Endothelial cell of umbilical vein (primary cell): ENCODE data around the gene PRDM10. TPM values are rescaled to one million over a fixed set of nuclear protein-coding genes. Genes with fewer than 3 reads are reported as not detected.

ENCODE experiments used
- BruUV-seq: library from RNA; stranded (reverse); fragments of 400-500 nt; replicated peaks from 2 replicates; lab custom pipeline; 2021; lab: Mats Ljungman, UMichigan
- CTCF ChIA-PET: fragments of 300-600, 350-600 bp; sonication (Branson Sonifier 250); formaldehyde crosslinking; loops from one replicate; lab custom pipeline; 2021; ENCODE audit warnings: antibody characterized with exemption, inconsistent platforms; lab: Charles Lee
- POLR2A ChIA-PET: fragments of 300-600, 350-600 bp; sonication (Branson Sonifier 250); formaldehyde crosslinking; loops from one replicate; lab custom pipeline; 2021; ENCODE audit warnings: antibody characterized with exemption, inconsistent platforms; lab: Charles Lee
- DNase-seq: peaks from one replicate; pipeline ENCODE4 v3.0.0-alpha.2; 2011; ENCODE audit warnings: low read depth, low spot score
- FAIRE-seq: peaks from 2 replicates; lab custom pipeline; 2011; peaks lifted over from hg19 to GRCh38; lab: Jason Lieb, UNC
- H2AFZ ChIP-seq: 2 replicates; pipeline ENCODE4 v1.6.0; 2012; ENCODE audit warnings: low read depth, low read length, control low read depth, inconsistent platforms
- H3K27ac ChIP-seq: 2 replicates; pipeline ENCODE4 v1.5.1; 2011; ENCODE audit warnings: low read depth, mild to moderate bottlenecking, control low read depth, low read length, moderate library complexity; ENCODE audit not compliant: insufficient read depth
- H3K27me3 ChIP-seq, 2 experiments: 2 replicates each; pipeline versions ENCODE4 v1.6.0 to v1.6.1; 2011; ENCODE audit warnings: low read length in 2 of 2, mixed read lengths in 1 of 2; ENCODE audit not compliant: control insufficient read depth in 2 of 2, insufficient read depth in 2 of 2
- H3K36me3 ChIP-seq, 2 experiments: 2 replicates in 1 of 2; 3 replicates in 1 of 2; pipeline ENCODE4 v1.5.1; 2011; ENCODE audit warnings: low read length in 2 of 2, mild to moderate bottlenecking in 1 of 2, moderate library complexity in 1 of 2; ENCODE audit not compliant: control insufficient read depth in 2 of 2, insufficient read depth in 2 of 2; ENCODE audit errors: extremely low read depth in 1 of 2
- H3K4me1 ChIP-seq: 3 replicates; pipeline ENCODE4 v1.5.1; 2011; ENCODE audit warnings: mild to moderate bottlenecking, low read length; ENCODE audit not compliant: control insufficient read depth, insufficient read depth; ENCODE audit errors: extremely low read depth
- H3K4me2 ChIP-seq: 2 replicates; pipeline ENCODE4 v1.6.1; 2011; ENCODE audit warnings: low read length, control low read depth, mixed read lengths; ENCODE audit not compliant: insufficient read depth
- H3K4me3 ChIP-seq, 3 experiments: fragments of 200-600 bp in 1 of 3; sonication (generic), shearing (Covaris generic) in 1 of 3; replicated peaks in 1 of 3; 2 replicates each; pipeline ENCODE4 v1.5.1; 2011 to 2016; ENCODE audit warnings: control low read depth in 3 of 3, low read length in 3 of 3, mild to moderate bottlenecking in 2 of 3, inconsistent platforms in 1 of 3, low read depth in 1 of 3, moderate library complexity in 1 of 3; ENCODE audit not compliant: insufficient read depth in 1 of 3
- H3K79me2 ChIP-seq: 2 replicates; pipeline ENCODE4 v1.6.0; 2012; ENCODE audit warnings: low read length, inconsistent platforms; ENCODE audit not compliant: control insufficient read depth, insufficient read depth
- H3K9ac ChIP-seq: replicated peaks from 2 replicates; pipeline ENCODE3; 2011; ENCODE audit warnings: low read length, control low read depth; ENCODE audit not compliant: insufficient read depth; ENCODE audit errors: extremely low read depth
- H3K9me1 ChIP-seq: replicated peaks from 3 replicates; pipeline ENCODE4 v1.6.0; 2011; ENCODE audit warnings: mild to moderate bottlenecking, low read length; ENCODE audit not compliant: control insufficient read depth, insufficient read depth; ENCODE audit errors: extremely low read depth
- H3K9me3 ChIP-seq: replicated peaks from 2 replicates; pipeline ENCODE4 v1.5.1; 2012; ENCODE audit warnings: low read length, inconsistent platforms; ENCODE audit not compliant: control insufficient read depth, insufficient read depth
- H4K20me1 ChIP-seq: replicated peaks from 2 replicates; pipeline ENCODE3; 2011; ENCODE audit warnings: mild to moderate bottlenecking, low read length; ENCODE audit not compliant: control insufficient read depth, insufficient read depth; ENCODE audit errors: extremely low read depth
- CTCF ChIP-seq, 2 donors: IDR thresholded peaks; 1 replicate in 1 of 2; 2 replicates in 1 of 2; pipeline ENCODE4 v1.5.1; 2011; ENCODE audit warnings: low read length in 2 of 2, mild to moderate bottlenecking in 2 of 2, moderate library complexity in 2 of 2, control low read depth in 1 of 2, inconsistent platforms in 1 of 2, low read depth in 1 of 2; ENCODE audit not compliant: insufficient read depth in 1 of 2; ENCODE audit errors: extremely low read depth in 1 of 2
- EZH2 ChIP-seq: IDR thresholded peaks from 2 replicates; pipeline ENCODE4 v1.6.1; 2012; ENCODE audit warnings: borderline replicate concordance, low read depth, mild to moderate bottlenecking, moderate library complexity, low read length, inconsistent platforms; ENCODE audit not compliant: severe bottlenecking
- FOS ChIP-seq: IDR thresholded peaks from 2 replicates; pipeline ENCODE4 v1.6.1; 2011; ENCODE audit warnings: mild to moderate bottlenecking, low read length, moderate library complexity, borderline replicate concordance; ENCODE audit not compliant: insufficient read depth
- GATA2 ChIP-seq: IDR thresholded peaks from 2 replicates; pipeline ENCODE4 v1.7.0; 2011; ENCODE audit warnings: low read depth, mild to moderate bottlenecking, moderate library complexity, mixed read lengths, low read length; ENCODE audit not compliant: insufficient read length, insufficient read depth
- JUN ChIP-seq: IDR thresholded peaks from 2 replicates; pipeline ENCODE4 v1.6.1; 2011; ENCODE audit warnings: borderline replicate concordance, low read depth; ENCODE audit not compliant: insufficient read length, insufficient read depth
- MAX ChIP-seq: IDR thresholded peaks from 2 replicates; pipeline ENCODE4 v1.6.1; 2011; ENCODE audit not compliant: insufficient read depth, insufficient read length
- MYC ChIP-seq: IDR thresholded peaks from one replicate; pipeline ENCODE4 v1.6.1; 2011; ENCODE audit warnings: mild to moderate bottlenecking, low read depth, low read length
- POLR2A ChIP-seq: IDR thresholded peaks from 2 replicates; pipeline ENCODE4 v1.6.1; 2012; ENCODE audit warnings: low read depth, mild to moderate bottlenecking, control low read depth, low read length
- POLR2AphosphoS5 ChIP-seq: IDR thresholded peaks from 2 replicates; pipeline ENCODE4 v1.6.1; 2012; ENCODE audit warnings: low read depth, mild to moderate bottlenecking, control low read depth, low read length, moderate library complexity; ENCODE audit not compliant: insufficient read depth
- dilution Hi-C: fragments of 300-500 bp; cut with MboI; formaldehyde crosslinking; loops from one replicate; pipeline ENCODE4 v1.15.0; 2019; ENCODE audit warnings: low sequenced_read_pairs; ENCODE audit not compliant: extremely low pct_ligation_motif_present
- intact Hi-C: fragments of 100-400 bp; cut with micrococcal nuclease; formaldehyde crosslinking; loops from one replicate; pipeline ENCODE4 v1.10.0; 2022
- polyA plus RNA-seq, 4 experiments: library from polyadenylated mRNA; depleted of rRNA in 3 of 4; stranded (reverse) in 3 of 4; unstranded in 1 of 4; fragments of >200 nt; gene quantifications; 2 replicates each; pipeline versions ENCODE4 v1.2.1 to v1.2.3, GENCODE V29; 2011 to 2012; ENCODE audit warnings: missing spikeins in 1 of 4
- total RNA-seq: library from RNA; stranded (reverse); gene quantifications from 2 replicates; pipeline ENCODE4 v1.2.3, GENCODE V29; 2021

PRDM10 gene
- total and polyA plus RNA-seq, 2 donors (not counting 3 experiments of a cell fraction or from before 2014, with no cell fraction given), result 9.6 to 13.0 TPM

GRCh38 chr11:130032931-130033330 lies 30.3 kb upstream of the PRDM10 start:
- DNase-seq, result no peak
- Histone ChIP-seq H4K20me1 (no peaks in the 10 kb centered on the region), H3K27ac (no peak overlapping the region), H3K9me1 (no peaks in the 10 kb centered on the region), H3K79me2 (no peaks in the 10 kb centered on the region), H3K27me3 (no peaks in the 10 kb centered on the region), H3K4me2 (no peak overlapping the region), H2AFZ (no peak overlapping the region), H3K36me3 (no peaks in the 10 kb centered on the region), H3K9me3 (no peaks in the 10 kb centered on the region), H3K4me3 (no peak overlapping the region), H3K9ac (no peak overlapping the region), H3K4me1 (peaks cover 3% of the 10 kb centered on the region)
- CTCF ChIA-PET, result no interaction called here
- POLR2A ChIA-PET, result interaction anchor here (0.7 kb wide), 1 partner anchor 1021 kb away, joined by 3 read pairs; no protein-coding TSS in a partner anchor
- no peak for FAIRE-seq
- intact Hi-C loops, result no loop called here
- BruUV-seq, result no TSS peak
- dilution Hi-C loops, result no loop called here
- TF ChIP-seq CTCF (IDR thresholded peaks at IDR 0.05; ENCODE audit: extremely low read depth in 1 of 2, insufficient read depth in 1 of 2, low read depth in 1 of 2, low read length in 2 of 2), result no peak
- TF ChIP-seq POLR2A, result no peak
- TF ChIP-seq MYC, result no peak
- TF ChIP-seq JUN, result no peak
- TF ChIP-seq POLR2AphosphoS5, result no peak
- TF ChIP-seq MAX, result no peak
- no peak for TF ChIP-seq FOS
- no peak for TF ChIP-seq GATA2
- no peak for TF ChIP-seq EZH2
